C4-2B (cell line): ENCODE measurements around the gene SMIM17.

Experiments
- CTCF ChIP-seq: fragments of 450-650 bp; conservative IDR thresholded peaks from 2 replicates; pipeline ENCODE4 v1.5.1; 2017; ENCODE audit warnings: mild to moderate bottlenecking
- ZFX ChIP-seq: fragments of 450-650 bp; IDR thresholded peaks from 2 replicates; pipeline ENCODE4 v1.6.1; 2017

- no peak for TF ChIP-seq CTCF
- TF ChIP-seq ZFX = no peak
Observed at GRCh38 chr19:56670401-56670960, 27.5 kb downstream of the SMIM17 start.
